Spinal cord (tissue), 10 donors: ENCODE measurements around the gene EAF1. TPM values are rescaled to one million over a fixed set of nuclear protein-coding genes. Genes with fewer than 3 reads are reported as not detected.

ENCODE experiments used
- DNase-seq, 6 donors: peaks; one replicate each; pipeline versions ENCODE4 v3.0.0 to v3.0.0-alpha.2; 2013 to 2015; ENCODE audit warnings: low spot score in 6 of 6, low read depth in 4 of 6
- H3K27ac ChIP-seq: one replicate; pipeline ENCODE4 v1.5.1; 2013; ENCODE audit warnings: low read depth, low read length, control low read depth
- H3K27me3 ChIP-seq: one replicate; pipeline ENCODE4 v1.6.1; 2013; ENCODE audit warnings: low read length; ENCODE audit not compliant: control insufficient read depth, insufficient read depth
- H3K36me3 ChIP-seq: one replicate; pipeline ENCODE4 v1.6.1; 2013; ENCODE audit warnings: low read length; ENCODE audit not compliant: control insufficient read depth, insufficient read depth
- H3K4me1 ChIP-seq: one replicate; pipeline ENCODE4 v1.6.1; 2013; ENCODE audit warnings: low read length; ENCODE audit not compliant: control insufficient read depth, insufficient read depth
- H3K4me3 ChIP-seq: one replicate; pipeline ENCODE4 v1.5.1; 2013; ENCODE audit warnings: low read depth, low read length, control low read depth
- H3K9me3 ChIP-seq: one replicate; pipeline ENCODE4 v1.6.1; 2013; ENCODE audit warnings: low read length; ENCODE audit not compliant: control insufficient read depth, insufficient read depth
- WGBS: methylation state at CpG from one replicate; pipeline ENCODE4 v1.1.5; 2013; ENCODE audit warnings: missing lambda C conversion rate; ENCODE audit not compliant: insufficient coverage; 5-methylcytosine and 5-hydroxymethylcytosine counted together
- polyA plus RNA-seq, 2 donors: library from polyadenylated mRNA; unstranded; fragments of 120-200 nt; gene quantifications; one replicate each; pipeline ENCODE4 v1.2.1, GENCODE V29; 2013; ENCODE audit not compliant: insufficient read length in 2 of 2
- small RNA-seq: library from RNA; depleted of rRNA; stranded (forward); fragments of <200 nt; gene quantifications from one replicate; pipeline ENCODE3, GENCODE V24; 2014; ENCODE audit warnings: low replicate concordance
- total RNA-seq, 2 donors: library from RNA; depleted of rRNA in 1 of 2; stranded (reverse); fragments of 120-200 nt in 1 of 2; fragments of >200 nt in 1 of 2; gene quantifications; one replicate each; pipeline versions ENCODE4 v1.2.3 to v1.2.4, GENCODE V29; 2013 to 2014
- donor health status: healthy.

Gene EAF1
- total and polyA plus RNA-seq, 4 donors, result 21.6 to 27.0 (median 22.1) TPM

DNA sequence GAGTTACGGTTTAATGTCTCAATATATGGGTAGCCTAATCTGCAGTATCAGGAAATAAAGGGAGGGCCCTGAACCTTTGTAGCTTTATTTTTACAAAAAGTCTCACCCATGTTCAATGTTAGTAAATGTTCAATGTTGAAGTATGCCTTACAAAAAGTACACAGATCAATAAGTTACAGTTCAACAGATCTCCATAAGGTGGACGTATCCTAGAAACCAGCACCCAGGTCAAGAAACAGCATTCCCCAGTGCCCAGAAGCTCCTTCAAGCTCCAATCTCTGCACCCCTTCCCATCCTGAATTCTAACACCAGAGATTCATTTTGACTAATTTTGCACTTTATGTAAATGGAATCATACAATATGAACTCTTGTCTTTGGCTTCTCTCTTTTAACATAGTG lies 62.8 kb downstream of the EAF1 start:
- WGBS, result 100% methylated on average over 1 of the region's 2 CpGs
- H3K36me3 ChIP-seq, result peaks cover 9% of the 10 kb centered on the region
- no peak for DNase-seq

DNA sequence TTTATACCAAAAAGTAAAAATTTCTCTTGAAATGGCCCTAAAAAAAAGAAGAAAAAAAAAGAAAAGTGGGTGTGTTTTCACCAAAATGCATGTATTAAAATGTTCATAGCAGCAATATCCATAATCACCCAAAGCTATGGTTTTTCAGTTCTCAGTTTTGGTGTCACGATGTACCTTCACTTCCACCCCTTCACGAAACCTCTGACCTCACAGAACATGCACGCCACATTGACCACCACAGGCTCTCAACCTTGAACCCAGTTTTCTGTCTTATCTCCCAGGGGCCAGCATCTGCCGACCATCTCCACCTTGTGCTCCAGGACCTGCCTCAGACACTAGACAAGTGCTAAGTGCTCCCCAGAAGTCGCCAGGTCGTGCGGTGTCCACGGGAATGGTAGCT lies 63.7 kb downstream of the EAF1 start:
- H3K4me1 ChIP-seq, result peaks cover 7% of the 10 kb centered on the region
- 97% methylated on average over 8 of the region's 8 CpGs for WGBS

More for the DNA sequence above, 62.8 kb downstream of the EAF1 start:
- Histone ChIP-seq H3K4me3 (no peak overlapping the region), H3K9me3 (no peaks in the 10 kb centered on the region), H3K4me1 (no peaks in the 10 kb centered on the region), H3K27me3 (no peaks in the 10 kb centered on the region), H3K27ac (no peak overlapping the region)

More for the DNA sequence above, 63.7 kb downstream of the EAF1 start:
- no peaks in the 10 kb centered on the region for H3K27me3 ChIP-seq
- H3K9me3 ChIP-seq, result no peaks in the 10 kb centered on the region
- H3K4me3 ChIP-seq, result no peak overlapping the region
- no peak for DNase-seq
- peaks cover 9% of the 10 kb centered on the region for H3K36me3 ChIP-seq
- H3K27ac ChIP-seq, result no peak overlapping the region

Small RNA genes within 50 kb of the gene (small RNA-seq; reads per million reads assigned to genes)
- gene RNU6-1024P, result not detected

Other genes with a start within 250 kb of the EAF1 start
- gene CAPN7, start 221.4 kb upstream of the EAF1 start, total RNA-seq, result 10 to 100 TPM; 45.7 to 59.4 TPM
- 10 to 100 TPM; 36.3 to 37.1 TPM for gene CAPN7, start 221.4 kb upstream of the EAF1 start, polyA plus RNA-seq
- 10 to 100 TPM; 56.3 to 74.7 TPM for gene SH3BP5, start 95.0 kb upstream of the EAF1 start, total RNA-seq
- 100 to 1,000 TPM; 104 to 113 TPM for gene SH3BP5, start 95.0 kb upstream of the EAF1 start, polyA plus RNA-seq
- 10 to 100 TPM; 42.9 to 50.3 TPM for gene METTL6, start 54 bp upstream of the EAF1 start, total RNA-seq
- 10 to 100 TPM; 30.0 to 33.8 TPM for gene METTL6, start 54 bp upstream of the EAF1 start, polyA plus RNA-seq
- 10 to 100 TPM in 1 of 2 donors, 1 to 10 TPM in 1; 4.2 to 10.5 TPM for gene COLQ, start 94.1 kb downstream of the EAF1 start, total RNA-seq
- 10 to 100 TPM; 10.7 to 10.8 TPM for gene COLQ, start 94.1 kb downstream of the EAF1 start, polyA plus RNA-seq
- 10 to 100 TPM; 24.2 to 29.4 TPM for gene HACL1, start 174.0 kb downstream of the EAF1 start, total RNA-seq
- gene HACL1, start 174.0 kb downstream of the EAF1 start, polyA plus RNA-seq, result 10 to 100 TPM; 15.6 to 16.5 TPM
- gene BTD, start 174.1 kb downstream of the EAF1 start, total RNA-seq, result 10 to 100 TPM; 32.2 to 33.3 TPM
- 10 to 100 TPM; 13.1 to 15.2 TPM for gene BTD, start 174.1 kb downstream of the EAF1 start, polyA plus RNA-seq